Fibroblast of lung (primary cell): ENCODE measurements around the gene TMEM119. TPM values are rescaled to one million over a fixed set of nuclear protein-coding genes. Genes with fewer than 3 reads are reported as not detected.
A peak's percentile ranks its signal among the peaks of the same experiment; 100 is the strongest.

Source experiments
- DNase-seq, 2 donors: peaks; one replicate each; pipeline versions ENCODE4 v3.0.0 to v3.0.0-alpha.2; 2010; ENCODE audit warnings: low read depth in 2 of 2
- H2AFZ ChIP-seq: 2 replicates; pipeline ENCODE4 v1.5.1; 2012; ENCODE audit warnings: low read length, control low read depth, inconsistent platforms
- H3K27ac ChIP-seq: 2 replicates; pipeline ENCODE4 v1.5.1; 2011; ENCODE audit warnings: low read length, control low read depth; ENCODE audit not compliant: insufficient read depth
- H3K27me3 ChIP-seq: 2 replicates; pipeline ENCODE4 v1.5.1; 2011; ENCODE audit warnings: mild to moderate bottlenecking, low read length; ENCODE audit not compliant: control insufficient read depth, insufficient read depth
- H3K36me3 ChIP-seq: 2 replicates; pipeline ENCODE4 v1.5.1; 2011; ENCODE audit warnings: low read length; ENCODE audit not compliant: control insufficient read depth, insufficient read depth
- H3K4me1 ChIP-seq: 2 replicates; pipeline ENCODE4 v1.5.1; 2011; ENCODE audit warnings: low read length; ENCODE audit not compliant: control insufficient read depth, insufficient read depth; ENCODE audit errors: extremely low read depth
- H3K4me2 ChIP-seq: 2 replicates; pipeline ENCODE4 v1.5.1; 2011; ENCODE audit warnings: low read length, control low read depth; ENCODE audit not compliant: insufficient read depth; ENCODE audit errors: extremely low read depth
- H3K4me3 ChIP-seq, 4 experiments: fragments of 200-600 bp in 1 of 4; sonication (generic) in 1 of 4; replicated peaks in 1 of 4; 2 replicates each; pipeline ENCODE4 v1.5.1; 2011 to 2016; ENCODE audit warnings: low read length in 4 of 4, low read depth in 3 of 4, mild to moderate bottlenecking in 3 of 4, control low read depth in 2 of 4, inconsistent platforms in 1 of 4, mixed read lengths in 1 of 4; ENCODE audit not compliant: insufficient read depth in 1 of 4; ENCODE audit errors: control extremely low read depth in 1 of 4
- H3K79me2 ChIP-seq: 2 replicates; pipeline ENCODE4 v1.5.1; 2012; ENCODE audit warnings: mild to moderate bottlenecking, low read length, inconsistent platforms; ENCODE audit not compliant: control insufficient read depth, insufficient read depth
- H3K9ac ChIP-seq: 2 replicates; pipeline ENCODE4 v1.5.1; 2011; ENCODE audit warnings: mild to moderate bottlenecking, low read length, control low read depth; ENCODE audit not compliant: insufficient read depth
- H3K9me3 ChIP-seq: 2 replicates; pipeline ENCODE4 v1.5.1; 2012; ENCODE audit warnings: low read depth, low read length; ENCODE audit not compliant: control insufficient read depth, insufficient read depth
- H4K20me1 ChIP-seq: 2 replicates; pipeline ENCODE4 v1.5.1; 2011; ENCODE audit warnings: low read length; ENCODE audit not compliant: control insufficient read depth, insufficient read depth; ENCODE audit errors: extremely low read depth
- EZH2 ChIP-seq: IDR thresholded peaks from 2 replicates; pipeline ENCODE4 v1.5.1; 2012; ENCODE audit warnings: low read length, control low read depth, mild to moderate bottlenecking; ENCODE audit errors: missing control alignments
- polyA plus RNA-seq, 2 donors: library from polyadenylated mRNA; depleted of rRNA in 1 of 2; stranded (reverse) in 1 of 2; unstranded in 1 of 2; fragments of >200 nt; gene quantifications; 2 replicates each; pipeline ENCODE4 v1.2.1, GENCODE V29; 2011 to 2012; ENCODE audit warnings: missing spikeins in 1 of 2
- total RNA-seq: library from RNA; depleted of rRNA; stranded (reverse); fragments of >200 nt; gene quantifications from 2 replicates; pipeline ENCODE4 v1.2.1, GENCODE V29; 2014
- TF ChIP-seq, protein P1 (sequence below), 2 donors: IDR thresholded peaks in 1 of 2; conservative IDR thresholded peaks in 1 of 2; 1 replicate in 1 of 2; 2 replicates in 1 of 2; pipeline ENCODE4 v1.5.1; 2011 to 2012; ENCODE audit warnings: low read length in 2 of 2, control low read depth in 1 of 2, inconsistent platforms in 1 of 2, low read depth in 1 of 2, mild to moderate bottlenecking in 1 of 2

TMEM119 gene
- total and polyA plus RNA-seq, 2 donors (not counting 1 experiment from before 2014, with no cell fraction given) = 154 to 358 TPM

GRCh38 chr12:108578264-108578663 is 19.6 kb downstream of the TMEM119 start:
- no peak for DNase-seq
- Histone ChIP-seq H3K79me2 (no peaks in the 10 kb centered on the region), H2AFZ (no peak overlapping the region), H3K9me3 (no peaks in the 10 kb centered on the region), H3K4me2 (no peak overlapping the region), H3K9ac (no peak overlapping the region), H3K4me3 (no peak overlapping the region), H4K20me1 (no peaks in the 10 kb centered on the region), H3K27me3 (no peaks in the 10 kb centered on the region), H3K36me3 (no peaks in the 10 kb centered on the region), H3K27ac (no peak overlapping the region), H3K4me1 (peaks cover 18% of the 10 kb centered on the region)
- TF ChIP-seq, protein P1, sequence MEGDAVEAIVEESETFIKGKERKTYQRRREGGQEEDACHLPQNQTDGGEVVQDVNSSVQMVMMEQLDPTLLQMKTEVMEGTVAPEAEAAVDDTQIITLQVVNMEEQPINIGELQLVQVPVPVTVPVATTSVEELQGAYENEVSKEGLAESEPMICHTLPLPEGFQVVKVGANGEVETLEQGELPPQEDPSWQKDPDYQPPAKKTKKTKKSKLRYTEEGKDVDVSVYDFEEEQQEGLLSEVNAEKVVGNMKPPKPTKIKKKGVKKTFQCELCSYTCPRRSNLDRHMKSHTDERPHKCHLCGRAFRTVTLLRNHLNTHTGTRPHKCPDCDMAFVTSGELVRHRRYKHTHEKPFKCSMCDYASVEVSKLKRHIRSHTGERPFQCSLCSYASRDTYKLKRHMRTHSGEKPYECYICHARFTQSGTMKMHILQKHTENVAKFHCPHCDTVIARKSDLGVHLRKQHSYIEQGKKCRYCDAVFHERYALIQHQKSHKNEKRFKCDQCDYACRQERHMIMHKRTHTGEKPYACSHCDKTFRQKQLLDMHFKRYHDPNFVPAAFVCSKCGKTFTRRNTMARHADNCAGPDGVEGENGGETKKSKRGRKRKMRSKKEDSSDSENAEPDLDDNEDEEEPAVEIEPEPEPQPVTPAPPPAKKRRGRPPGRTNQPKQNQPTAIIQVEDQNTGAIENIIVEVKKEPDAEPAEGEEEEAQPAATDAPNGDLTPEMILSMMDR (conservative IDR thresholded peaks at IDR 0.05 in 1 of 2, IDR thresholded peaks at IDR 0.05 in 1 of 2; ENCODE audit: low read depth in 1 of 2, low read length in 2 of 2) = no peak
- no peak for TF ChIP-seq EZH2

DNA sequence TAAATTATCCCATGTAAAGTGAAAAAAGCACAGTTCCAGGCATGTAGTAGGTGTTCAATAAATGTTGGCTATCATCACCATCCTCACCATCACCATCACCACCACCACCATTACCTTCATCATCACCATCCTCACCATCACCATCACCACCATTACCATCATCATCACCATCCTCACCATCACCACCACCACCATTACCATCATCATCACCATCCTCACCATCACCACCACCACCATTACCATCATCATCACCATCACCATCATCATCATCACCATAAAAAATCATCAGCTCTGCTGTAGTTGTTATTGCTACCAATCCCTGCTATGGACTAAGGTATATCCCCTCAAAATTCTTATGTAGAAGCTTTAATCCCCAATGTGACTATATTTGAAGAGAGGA is 20.4 kb downstream of the TMEM119 start:
- no peaks in the 10 kb centered on the region for H3K27me3 ChIP-seq
- no peak overlapping the region for H3K4me2 ChIP-seq
- TF ChIP-seq EZH2 = no peak
- TF ChIP-seq, protein P1 (conservative IDR thresholded peaks at IDR 0.05 in 1 of 2, IDR thresholded peaks at IDR 0.05 in 1 of 2; ENCODE audit: low read depth in 1 of 2, low read length in 2 of 2) = no peak
- H3K27ac ChIP-seq = no peak overlapping the region
- no peak overlapping the region for H3K4me3 ChIP-seq
- no peak overlapping the region for H3K9ac ChIP-seq
- DNase-seq = no peak
- peaks cover 18% of the 10 kb centered on the region for H3K4me1 ChIP-seq
- no peaks in the 10 kb centered on the region for H4K20me1 ChIP-seq
- no peaks in the 10 kb centered on the region for H3K79me2 ChIP-seq
- no peak overlapping the region for H2AFZ ChIP-seq
- H3K36me3 ChIP-seq = no peaks in the 10 kb centered on the region
- H3K9me3 ChIP-seq = no peaks in the 10 kb centered on the region

DNA sequence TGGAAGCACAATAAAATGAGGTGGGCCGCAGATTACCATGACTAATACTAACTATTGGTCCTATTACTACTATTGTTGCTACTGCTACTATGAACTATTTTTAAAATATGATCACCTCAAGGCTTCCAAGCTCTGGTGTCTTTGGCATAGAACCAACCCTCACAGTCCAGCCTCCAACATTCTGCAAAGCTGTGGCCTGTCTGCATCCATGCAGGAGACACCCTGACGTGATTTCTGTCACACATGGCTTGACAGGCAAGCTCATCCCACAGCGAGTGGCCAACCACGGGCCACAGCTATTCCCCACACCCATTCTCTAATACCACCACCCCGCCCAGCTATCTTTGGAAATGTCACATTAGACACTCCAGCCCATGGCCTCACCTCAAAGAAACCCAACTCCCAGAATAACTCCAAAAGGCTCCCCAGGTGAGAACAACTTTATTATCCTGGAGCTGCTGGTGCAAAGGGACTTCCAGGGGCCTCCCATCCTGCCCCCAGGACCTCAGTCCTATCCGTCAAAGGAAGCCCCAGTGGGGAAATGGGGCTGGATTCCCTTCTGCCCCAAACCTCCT is 21.1 kb downstream of the TMEM119 start:
- DNase-seq = peak in 1 of 2 donors; percentile 48

More for the DNA sequence above, 21.1 kb downstream of the TMEM119 start:
- Histone ChIP-seq H3K4me1 (peaks cover 18% of the 10 kb centered on the region), H3K9ac (no peak overlapping the region), H3K27me3 (no peaks in the 10 kb centered on the region), H3K79me2 (no peaks in the 10 kb centered on the region), H2AFZ (no peak overlapping the region), H3K9me3 (no peaks in the 10 kb centered on the region), H3K27ac (peak overlapping the region; percentile 42), H4K20me1 (no peaks in the 10 kb centered on the region), H3K4me3 (no peak overlapping the region), H3K4me2 (no peak overlapping the region), H3K36me3 (no peaks in the 10 kb centered on the region)
- TF ChIP-seq, protein P1 (conservative IDR thresholded peaks at IDR 0.05 in 1 of 2, IDR thresholded peaks at IDR 0.05 in 1 of 2; ENCODE audit: low read depth in 1 of 2, low read length in 2 of 2) = no peak
- TF ChIP-seq EZH2 = no peak
